Jurkat, Clone E6-1 (cell line): Measurements from ENCODE around the gene ZBBX.

ENCODE experiments used
- DNase-seq: peaks from one replicate; pipeline ENCODE4 v3.0.0-alpha.2; 2011; ENCODE audit warnings: low read depth, low spot score
- H3K4me3 ChIP-seq: 2 replicates; pipeline ENCODE4 v1.5.1; 2011; ENCODE audit warnings: mild to moderate bottlenecking, low read length, control low read depth, moderate library complexity

Gene ZBBX

GRCh38 chr3:167198949-167199600, 181.0 kb downstream of the ZBBX start:
- no peak overlapping the region for H3K4me3 ChIP-seq
- no peak for DNase-seq
